22Rv1 (cell line): ENCODE data around the gene PIAS4.

Source experiments
- ZFX ChIP-seq: fragments of 450-650 bp; IDR thresholded peaks from 2 replicates; pipeline ENCODE4 v1.6.1; 2017; ENCODE audit warnings: antibody characterized with exemption, borderline replicate concordance
- TF ChIP-seq, protein P1 (sequence below): fragments of 450-650 bp; IDR thresholded peaks from 2 replicates; pipeline ENCODE4 v1.5.1; 2017; ENCODE audit warnings: mild to moderate bottlenecking

DNA sequence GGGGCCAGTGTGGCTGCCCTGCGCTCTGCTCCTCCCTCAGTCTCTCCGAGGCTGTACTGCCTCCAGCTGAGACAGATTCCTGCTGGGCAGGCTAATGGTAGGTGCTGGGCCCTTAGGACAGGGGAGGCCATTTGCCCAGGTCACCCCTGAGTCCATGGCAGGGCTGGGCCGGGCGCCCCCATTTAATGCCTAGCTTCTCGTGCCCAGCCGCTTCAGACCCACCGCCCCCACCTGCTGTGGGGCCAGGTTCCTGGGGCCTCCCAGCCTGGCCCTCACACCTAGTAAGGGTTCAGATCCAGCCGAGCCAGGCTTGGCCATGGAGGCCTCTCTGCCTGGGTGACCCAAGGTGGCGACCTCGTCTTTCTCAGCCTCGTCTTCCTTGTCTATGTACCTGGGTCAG is 17.8 kb downstream of the PIAS4 start:
- TF ChIP-seq, protein P1, sequence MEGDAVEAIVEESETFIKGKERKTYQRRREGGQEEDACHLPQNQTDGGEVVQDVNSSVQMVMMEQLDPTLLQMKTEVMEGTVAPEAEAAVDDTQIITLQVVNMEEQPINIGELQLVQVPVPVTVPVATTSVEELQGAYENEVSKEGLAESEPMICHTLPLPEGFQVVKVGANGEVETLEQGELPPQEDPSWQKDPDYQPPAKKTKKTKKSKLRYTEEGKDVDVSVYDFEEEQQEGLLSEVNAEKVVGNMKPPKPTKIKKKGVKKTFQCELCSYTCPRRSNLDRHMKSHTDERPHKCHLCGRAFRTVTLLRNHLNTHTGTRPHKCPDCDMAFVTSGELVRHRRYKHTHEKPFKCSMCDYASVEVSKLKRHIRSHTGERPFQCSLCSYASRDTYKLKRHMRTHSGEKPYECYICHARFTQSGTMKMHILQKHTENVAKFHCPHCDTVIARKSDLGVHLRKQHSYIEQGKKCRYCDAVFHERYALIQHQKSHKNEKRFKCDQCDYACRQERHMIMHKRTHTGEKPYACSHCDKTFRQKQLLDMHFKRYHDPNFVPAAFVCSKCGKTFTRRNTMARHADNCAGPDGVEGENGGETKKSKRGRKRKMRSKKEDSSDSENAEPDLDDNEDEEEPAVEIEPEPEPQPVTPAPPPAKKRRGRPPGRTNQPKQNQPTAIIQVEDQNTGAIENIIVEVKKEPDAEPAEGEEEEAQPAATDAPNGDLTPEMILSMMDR = no peak
- TF ChIP-seq ZFX = no peak
